ENCODE results near the gene MAG. TPM values are rescaled to one million over a fixed set of nuclear protein-coding genes. Genes with fewer than 3 reads are reported as not detected.

MAG gene
- total and polyA plus RNA-seq, 2 of the 8 experiments (the other 6 are each of a cell fraction or from before 2014, with no cell fraction given): 0.20 to 1.3 TPM

DNA sequence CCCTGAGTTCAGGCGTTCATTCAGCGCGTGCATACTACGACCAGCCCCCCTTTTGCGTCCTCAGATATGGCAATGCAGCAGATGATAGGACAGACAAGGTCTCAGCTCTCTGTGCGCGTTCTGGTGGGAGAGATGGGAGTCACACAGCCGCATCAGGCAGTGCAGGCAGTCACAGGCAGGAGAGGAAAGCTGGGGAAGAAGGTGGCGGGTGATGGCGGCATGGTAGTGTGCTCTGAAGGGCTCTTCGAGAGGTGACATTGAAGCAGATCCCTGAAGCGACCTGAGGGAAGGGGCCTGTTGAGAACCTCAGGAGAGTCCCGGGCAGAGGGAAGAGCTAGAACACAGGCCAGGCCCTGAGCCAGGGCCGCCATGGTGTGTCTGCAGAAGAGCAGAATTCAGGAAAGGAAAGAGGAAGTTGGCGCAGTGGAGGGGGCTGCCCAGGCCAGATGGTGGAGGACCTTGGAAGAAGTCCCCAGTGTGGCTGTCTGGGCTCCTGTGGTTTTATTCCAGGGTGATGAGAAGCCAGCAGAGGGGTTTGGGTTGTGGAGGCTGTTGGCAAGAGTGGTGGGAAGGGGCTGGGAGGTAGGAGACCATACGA, 19.7 kb upstream of the MAG start:
- Histone ChIP-seq H3K4me2 (ENCODE audit: insufficient read depth in 1 of 2, low read depth in 2 of 2, low read length in 2 of 2) (no peak overlapping the region), H3K14ac (ENCODE audit: insufficient read length) (no peak overlapping the region), H3K56ac (replicated peaks; ENCODE audit: insufficient read length, low read depth, low read length) (no peak overlapping the region), H2BK15ac (ENCODE audit: low read length) (no peak overlapping the region), H3K4ac (replicated peaks; ENCODE audit: insufficient read length, low read depth, low read length) (no peak overlapping the region), H3K27me3 (replicated peaks in 1 of 4; ENCODE audit: control insufficient read depth in 3 of 4, extremely low read depth in 1 of 4, insufficient read depth in 3 of 4, low read length in 3 of 4) (no peaks in the 10 kb centered on the region), H2AK5ac (ENCODE audit: low read depth, low read length) (no peak overlapping the region), H4K91ac (replicated peaks; ENCODE audit: insufficient read length, low read length) (no peak overlapping the region), H2BK5ac (ENCODE audit: low read depth, low read length) (no peak overlapping the region), H3K18ac (ENCODE audit: extremely low read depth, low read length) (no peak overlapping the region), H3K36me3 (ENCODE audit: control insufficient read depth in 2 of 4, insufficient read depth in 4 of 4, low read length in 3 of 4) (peaks cover 16 to 28% (median 22%) of the 10 kb centered on the region in 4 experiments), H4K5ac (ENCODE audit: insufficient read length, low read depth, low read length) (no peak overlapping the region), H2BK120ac (replicated peaks; ENCODE audit: low read depth, low read length) (no peak overlapping the region), H3K4me1 (replicated peaks in 1 of 4; ENCODE audit: control insufficient read depth in 3 of 4, insufficient read depth in 4 of 4, low read length in 3 of 4) (peaks cover 0 to 7% (median 3%) of the 10 kb centered on the region in 4 experiments; a peak in 4 of 7 replicates), H2AFZ (ENCODE audit: low read length) (no peak overlapping the region), H3K23ac (ENCODE audit: insufficient read length) (no peak overlapping the region), H3K4me3 (ENCODE audit: extremely low read depth in 1 of 4, insufficient read depth in 2 of 4, low read depth in 3 of 4, low read length in 4 of 4) (no peak overlapping the region), H3K9me3 (ENCODE audit: insufficient read depth in 2 of 2, low read depth in 1 of 2, low read length in 1 of 2) (no peaks in the 10 kb centered on the region), H3K9ac (replicated peaks in 1 of 4; ENCODE audit: extremely low read depth in 1 of 4, low read depth in 3 of 4, low read length in 3 of 4) (no peak overlapping the region), H4K8ac (ENCODE audit: extremely low read depth, insufficient read depth, low read length) (no peak overlapping the region), H2BK20ac (ENCODE audit: low read length) (no peak overlapping the region), H3K79me2 (ENCODE audit: control insufficient read depth in 1 of 2, insufficient read depth in 2 of 2, low read length in 2 of 2) (0 out of 4 replicates have a peak, but pooled peaks cover 0 to 5% of the 10 kb centered on the region in 2 experiments), H3K79me1 (ENCODE audit: low read depth, low read length) (peaks cover 3% of the 10 kb centered on the region; the same call in 1 of the 2 replicates), H4K20me1 (replicated peaks in 1 of 2; ENCODE audit: control insufficient read depth in 1 of 2, insufficient read depth in 2 of 2, low read length in 2 of 2) (peaks cover 0 to 8% of the 10 kb centered on the region in 2 experiments), H3K23me2 (ENCODE audit: low read depth, low read length) (no peaks in the 10 kb centered on the region; the same call in 1 of the 2 replicates), H3K27ac (ENCODE audit: low read depth, low read length) (no peak overlapping the region), H2BK12ac (ENCODE audit: low read depth, low read length) (no peak overlapping the region)
- no peak for FAIRE-seq
- TF ChIP-seq SUZ12 (IDR thresholded peaks at IDR 0.05; ENCODE audit: low read length) (no peak), SIX5 (IDR thresholded peaks at IDR 0.05; ENCODE audit: low read depth, low read length) (no peak), EGR1 (IDR thresholded peaks at IDR 0.05; ENCODE audit: borderline replicate concordance, low read depth, low read length) (no peak), TAF1 (IDR thresholded peaks at IDR 0.05; ENCODE audit: low read depth, low read length) (no peak), TEAD4 (IDR thresholded peaks at IDR 0.05; ENCODE audit: low read depth, low read length) (no peak)
- ChIA-PET CTCF (ENCODE audit: partially characterized antibody) (no interaction called here), POLR2A (ENCODE audit: partially characterized antibody) (interaction anchor here (0.7 to 3.1 kb wide), 6 partner anchors 8 to 40 kb away, joined by 3 to 15 read pairs (median 4); partner anchors contain the start of gene HAMP)
- 90% methylated on average over 16 of the region's 16 CpGs; no CpG with 5 or more reads in 1 of the 2 experiments for WGBS, 2 experiments (ENCODE audit: extremely low coverage in 1 of 2, insufficient coverage in 1 of 2, insufficient read length in 1 of 2, insufficient replicate concordance in 2 of 2, low coverage in 1 of 2, low lambda C conversion rate in 2 of 2, missing lambda C conversion rate in 1 of 2)
- no peak for DNase-seq (ENCODE audit: low read depth in 1 of 2, low spot score in 2 of 2)

Measured in H1 (cell line).